HG03432 (cell line): ENCODE data around the gene GPR156.
A peak's percentile ranks its signal among the peaks of the same experiment; 100 is the strongest.
"Not testable (repeated sequence)": the region's sequence is repeated elsewhere in the genome, so short reads cannot be mapped to it uniquely, and the experiment has no call there.

ENCODE experiments used
- ATAC-seq: cut with Tn5 transposase; IDR thresholded peaks from one replicate; pipeline ENCODE4 v1.9.1; 2021; ENCODE audit warnings: mild to moderate bottlenecking, moderate library complexity; ENCODE audit not compliant: unreplicated experiment

Gene GPR156

DNA sequence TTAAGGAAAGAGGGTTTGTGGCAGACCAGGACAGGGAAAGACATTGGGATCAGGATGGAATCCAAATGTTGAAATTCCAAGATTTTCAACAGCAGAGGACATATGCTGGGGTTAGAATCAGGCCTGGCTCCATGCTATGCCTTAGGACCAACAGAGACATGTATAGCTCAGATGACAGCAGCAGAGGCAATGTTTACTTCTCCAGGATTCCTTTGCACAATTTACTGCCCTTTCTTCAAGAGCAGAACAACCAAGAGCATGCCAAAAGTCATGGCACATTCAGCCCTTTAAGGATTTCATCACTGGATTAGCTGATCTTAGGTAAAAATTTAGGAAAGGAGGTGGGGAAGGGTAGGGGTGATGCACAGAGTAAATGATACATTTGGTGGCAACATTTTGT, 121.2 kb downstream of the GPR156 start:
- no peak for ATAC-seq

- ATAC-seq, result no peak
These were observed 122.0 kb downstream of the GPR156 start for GRCh38 chr3:120163026-120163425.

DNA sequence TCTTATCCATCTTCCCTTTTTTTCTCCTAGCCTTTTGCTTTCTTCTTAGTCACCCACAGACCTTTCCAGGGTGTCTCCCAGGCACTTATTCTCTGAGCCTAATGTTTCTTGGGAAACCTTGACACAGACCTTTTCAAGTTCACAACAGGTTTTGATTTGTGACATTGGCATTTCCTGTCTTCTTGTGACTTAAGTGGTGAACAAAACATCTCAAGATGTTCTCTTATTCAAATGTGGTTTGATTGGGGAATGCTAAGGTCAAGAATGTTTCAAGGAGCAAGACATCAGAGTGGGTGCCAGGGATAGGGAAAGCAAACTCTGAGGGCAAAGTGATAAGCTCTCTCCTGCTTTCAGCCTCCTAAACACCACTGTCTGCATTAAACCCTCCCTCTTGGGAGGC, 122.6 kb downstream of the GPR156 start:
- ATAC-seq, result no peak

GRCh38 chr3:120161902-120162301, 123.1 kb downstream of the GPR156 start:
- no peak for ATAC-seq

DNA sequence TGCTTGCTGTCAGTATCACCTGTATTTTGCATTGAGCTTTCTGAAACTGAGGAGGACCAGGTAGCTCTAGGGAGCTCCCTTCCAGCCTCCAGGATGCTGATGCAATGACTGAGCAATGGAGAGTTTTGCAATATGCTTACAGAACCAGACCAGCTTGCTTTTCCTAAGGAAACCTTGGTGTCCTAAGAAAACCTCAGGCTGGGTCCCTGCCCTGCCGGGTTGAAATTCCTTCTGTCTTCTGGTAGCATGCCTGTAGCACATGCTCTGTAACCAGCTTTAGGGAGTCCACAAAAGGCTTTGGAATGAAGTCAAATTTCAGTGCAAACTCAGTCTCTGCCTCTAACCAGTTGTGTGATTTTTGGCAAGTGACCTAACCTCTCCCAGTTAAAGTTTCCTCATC, 125.0 kb downstream of the GPR156 start:
- ATAC-seq, result no peak

GRCh38 chr3:120157681-120158080, 127.3 kb downstream of the GPR156 start:
- ATAC-seq, result no peak

GRCh38 chr3:120157113-120157512, 127.9 kb downstream of the GPR156 start:
- ATAC-seq, result no peak

DNA sequence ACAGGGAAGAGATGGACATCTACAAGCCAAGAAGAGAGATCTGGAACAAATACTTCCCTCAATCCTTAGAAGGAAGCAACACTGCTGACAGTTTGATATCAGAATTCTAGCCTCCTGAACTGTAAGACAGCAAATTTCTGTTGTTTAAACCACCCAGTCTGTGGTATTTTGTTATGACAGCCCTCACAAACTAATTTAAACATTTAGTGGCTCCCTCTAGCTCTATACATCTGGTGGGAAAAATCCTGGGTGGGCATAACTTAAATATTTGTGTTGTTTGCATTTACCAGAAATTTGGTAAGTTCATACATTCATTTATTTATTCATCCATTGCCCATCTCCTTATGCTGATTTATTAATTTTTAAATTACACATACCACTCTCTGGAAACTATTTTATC, 128.3 kb downstream of the GPR156 start:
- no peak for ATAC-seq

- ATAC-seq, result not testable (repeated sequence)
These were observed 129.3 kb downstream of the GPR156 start for GRCh38 chr3:120155694-120156093.

DNA sequence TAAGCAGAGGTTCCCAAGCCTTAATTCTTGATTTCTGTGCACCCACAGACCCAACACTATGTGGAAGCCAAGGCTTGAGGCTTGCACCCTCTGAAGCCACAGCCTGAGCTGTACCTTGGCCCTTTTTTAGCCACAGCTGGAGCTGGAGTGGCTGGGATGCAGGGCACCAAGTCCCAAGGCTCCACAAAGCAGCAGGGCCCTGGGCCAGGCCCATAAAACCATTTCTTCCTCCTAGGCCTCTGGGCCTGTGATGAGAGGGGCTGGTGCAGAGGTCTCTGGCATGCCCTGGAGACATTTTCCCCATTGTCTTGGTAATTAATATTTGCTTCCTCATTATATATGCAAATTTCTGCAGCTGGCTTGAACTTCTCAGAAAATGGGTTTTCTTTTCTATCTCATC, 129.9 kb downstream of the GPR156 start:
- ATAC-seq, result no peak

- ATAC-seq, result no peak
These were observed 131.7 kb downstream of the GPR156 start for GRCh38 chr3:120153294-120153693.

GRCh38 chr3:120151791-120152190, 133.2 kb downstream of the GPR156 start:
- no peak for ATAC-seq

- ATAC-seq, result no peak
These were observed 136.7 kb downstream of the GPR156 start for GRCh38 chr3:120148187-120148949.

DNA sequence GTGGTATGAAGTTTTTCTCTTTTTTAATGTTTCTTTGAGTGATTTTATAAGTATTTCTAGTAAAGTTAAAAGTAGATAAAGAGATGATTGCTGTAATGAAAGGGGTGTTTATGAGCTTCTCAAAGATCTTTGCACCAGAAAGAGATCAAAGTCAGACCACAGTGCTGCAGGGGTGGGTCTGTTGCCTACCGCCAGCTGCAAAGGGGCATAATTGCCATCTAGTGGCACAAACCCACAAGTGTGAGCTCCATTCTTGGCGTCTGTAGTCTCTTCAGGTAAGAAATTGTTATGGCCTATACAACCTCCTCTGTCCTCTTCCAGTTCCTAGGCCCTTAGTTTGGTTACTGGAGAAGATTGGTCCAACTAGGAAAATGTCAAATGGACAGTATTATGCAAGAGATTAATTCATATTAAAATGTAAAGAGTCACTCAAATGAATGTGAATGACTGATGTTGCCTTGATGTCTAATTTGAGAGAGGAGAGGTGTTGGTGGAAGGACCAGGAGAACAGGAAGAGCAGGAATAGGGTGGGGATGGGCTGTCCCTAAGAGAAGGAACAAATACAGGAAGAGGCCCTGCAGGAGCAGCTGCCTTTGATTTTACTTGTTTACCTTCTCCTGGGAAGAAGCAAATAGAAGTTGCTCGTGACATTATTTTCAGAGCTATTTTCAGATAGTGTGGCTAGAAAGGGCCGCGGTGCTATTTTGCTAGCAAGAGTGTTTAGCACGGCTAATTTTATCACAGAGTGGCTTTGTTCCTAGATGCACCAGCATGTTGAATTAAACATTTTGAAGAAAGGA, 137.8 kb downstream of the GPR156 start:
- peak; percentile 69 for ATAC-seq

DNA sequence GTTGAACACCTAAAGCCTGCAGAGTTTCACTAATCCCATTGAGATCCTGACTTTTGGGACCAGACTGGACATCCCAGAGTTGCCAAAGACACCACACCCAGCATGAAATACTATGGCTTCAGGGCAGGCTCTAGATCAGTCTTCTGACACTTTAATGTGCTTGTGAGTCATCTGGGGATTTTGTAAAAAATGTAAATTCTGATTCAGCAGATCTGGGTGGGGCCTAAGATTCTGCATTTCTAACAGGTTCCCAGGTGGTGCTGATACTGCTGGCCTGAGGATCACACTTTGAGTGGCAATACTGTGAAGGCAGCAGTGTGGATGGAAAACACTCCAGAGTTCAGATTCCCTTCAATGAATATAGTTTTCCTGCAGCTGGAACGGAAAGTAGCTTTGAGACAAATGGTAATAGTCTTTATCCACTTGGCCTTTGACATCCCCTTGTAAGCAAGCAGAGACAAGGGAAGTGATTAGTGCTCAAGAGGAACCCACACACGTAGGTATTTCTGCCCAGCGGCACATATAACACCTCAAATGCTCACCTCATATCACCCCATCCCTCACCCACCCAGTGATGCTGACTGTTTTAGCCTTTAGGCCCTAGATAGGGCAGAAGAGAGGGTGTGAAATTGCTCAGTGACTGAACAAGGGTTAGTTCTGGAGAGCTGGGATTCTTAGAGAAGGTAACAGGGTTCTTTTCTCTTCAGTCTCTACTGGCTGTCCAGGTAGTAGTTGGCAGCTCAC, 139.3 kb downstream of the GPR156 start:
- ATAC-seq, result peak; percentile 71

DNA sequence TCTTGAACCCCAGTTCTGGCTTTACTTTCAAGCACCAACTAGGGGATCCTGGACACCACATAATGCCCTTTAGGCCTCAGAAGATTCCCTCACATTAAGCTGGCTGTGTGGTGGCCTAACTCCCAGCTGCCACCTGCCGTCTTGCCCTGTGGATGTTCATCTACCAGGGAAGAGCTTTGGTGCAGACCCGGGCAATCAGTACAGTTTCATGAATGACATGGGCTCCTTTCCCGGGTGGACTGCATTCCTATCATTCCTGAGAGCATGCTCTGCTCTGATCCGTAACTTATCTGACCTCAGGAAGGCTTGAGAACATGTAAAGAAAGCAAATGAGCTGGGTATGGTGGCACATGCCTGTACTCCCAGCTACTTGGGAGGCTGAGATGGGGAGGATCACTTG, 140.8 kb downstream of the GPR156 start:
- no peak for ATAC-seq

GRCh38 chr3:120143676-120144075, 141.3 kb downstream of the GPR156 start:
- no peak for ATAC-seq

GRCh38 chr3:120142236-120142635, 142.8 kb downstream of the GPR156 start:
- no peak for ATAC-seq

GRCh38 chr3:120140098-120140742, 144.8 kb downstream of the GPR156 start:
- no peak for ATAC-seq

GRCh38 chr3:120139140-120139539, 145.9 kb downstream of the GPR156 start:
- ATAC-seq, result no peak

DNA sequence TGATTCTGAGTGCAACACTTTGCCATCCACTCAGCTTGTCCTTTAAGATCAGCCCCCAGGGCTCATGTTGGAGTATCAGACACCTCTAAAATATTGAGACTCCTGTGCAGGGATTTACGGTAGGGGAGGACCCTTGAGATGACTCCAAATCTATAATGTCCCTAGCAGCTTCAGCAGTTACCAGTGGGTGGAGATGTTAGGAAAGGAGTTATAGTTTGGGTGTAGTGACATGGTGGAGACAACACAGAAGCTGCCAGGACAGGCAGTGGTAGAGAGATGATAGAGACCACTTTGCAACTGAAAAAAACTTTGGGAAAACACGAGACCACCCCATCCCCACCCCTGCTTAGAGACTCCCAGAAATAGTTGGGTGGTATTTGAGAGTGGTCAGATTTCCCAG, 147.5 kb downstream of the GPR156 start:
- no peak for ATAC-seq
